Thymus (tissue), 11 donors: ENCODE data around the gene NACC2. TPM values are rescaled to one million over a fixed set of nuclear protein-coding genes. Genes with fewer than 3 reads are reported as not detected.

ENCODE experiments used
- DNase-seq, 9 donors: peaks; one replicate each; pipeline ENCODE4 v3.0.0-alpha.2; 2013; ENCODE audit warnings: low spot score in 9 of 9, low read depth in 6 of 9, missing footprints in 1 of 9
- H3K27ac ChIP-seq, 2 donors: one replicate each; pipeline ENCODE4 v1.5.1; 2013; ENCODE audit warnings: control low read depth in 1 of 2, low read depth in 1 of 2, low read length in 1 of 2, mild to moderate bottlenecking in 1 of 2, moderate library complexity in 1 of 2
- H3K27me3 ChIP-seq, 2 donors: one replicate each; pipeline ENCODE4 v1.5.1; 2013; ENCODE audit warnings: low read length in 1 of 2; ENCODE audit not compliant: control insufficient read depth in 2 of 2, insufficient read depth in 1 of 2
- H3K36me3 ChIP-seq, 2 donors: one replicate each; pipeline ENCODE4 v1.5.1; 2013; ENCODE audit warnings: low read length in 1 of 2, mild to moderate bottlenecking in 1 of 2, moderate library complexity in 1 of 2; ENCODE audit not compliant: control insufficient read depth in 2 of 2, insufficient read depth in 2 of 2
- H3K4me1 ChIP-seq, 2 donors: one replicate each; pipeline ENCODE4 v1.5.1; 2013; ENCODE audit warnings: low read length in 2 of 2; ENCODE audit not compliant: control insufficient read depth in 2 of 2, insufficient read depth in 2 of 2
- H3K4me3 ChIP-seq, 2 donors: one replicate each; pipeline ENCODE4 v1.5.1; 2013; ENCODE audit warnings: low read length in 2 of 2, control low read depth in 1 of 2, mild to moderate bottlenecking in 1 of 2
- H3K9me3 ChIP-seq, 2 donors: one replicate each; pipeline ENCODE4 v1.5.1; 2013; ENCODE audit warnings: low read length in 1 of 2, mild to moderate bottlenecking in 1 of 2; ENCODE audit not compliant: control insufficient read depth in 2 of 2, insufficient read depth in 1 of 2
- WGBS: extraction: QIAGEN DNeasy Blood & Tissue Kit; methylation state at CpG from one replicate; pipeline ENCODE4 v1.1.7; 2013; 5-methylcytosine and 5-hydroxymethylcytosine counted together
- polyA plus RNA-seq: library from polyadenylated mRNA; stranded (reverse); fragments of 200-250 nt; gene quantifications from one replicate; pipeline ENCODE4 v1.2.3, GENCODE V29; 2013
- total RNA-seq: library from RNA; stranded (reverse); fragments of 120-200 nt; gene quantifications from one replicate; pipeline ENCODE4 v1.2.4, GENCODE V29; 2013
- donor health status: healthy.

The NACC2 gene
- total and polyA plus RNA-seq, 2 donors: 1.5 to 4.4 TPM

DNA sequence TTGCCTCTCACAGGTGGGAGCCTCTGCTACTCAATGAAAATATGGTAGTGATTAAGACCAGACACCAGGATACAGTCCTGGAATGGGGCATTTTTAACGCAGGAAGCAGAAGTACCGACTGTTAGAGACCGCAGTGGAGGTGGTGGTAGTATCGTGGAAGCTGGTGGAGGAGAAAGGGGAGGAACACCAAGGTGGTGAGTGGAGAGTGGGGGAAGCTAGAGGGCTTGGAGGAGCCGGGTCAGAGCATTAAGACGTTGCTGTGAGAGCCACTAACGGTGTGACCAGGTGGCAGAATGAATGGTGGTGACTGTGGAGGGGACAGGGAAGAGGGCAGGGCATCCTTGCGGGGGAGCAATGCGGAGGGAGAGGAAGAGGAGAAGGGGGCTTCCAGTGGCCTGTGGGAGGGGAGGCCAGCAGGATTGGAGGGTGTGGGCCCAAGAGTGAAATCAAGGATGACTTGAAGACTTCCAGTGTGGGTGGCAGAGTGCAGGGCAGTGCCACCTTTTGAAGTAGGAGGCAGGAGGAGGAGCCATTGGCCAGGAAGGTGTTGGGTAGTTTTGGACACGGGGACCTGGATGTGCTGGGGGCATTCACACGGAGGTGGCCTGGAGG, 132.3 kb downstream of the NACC2 start:
- DNase-seq: no peak
- Histone ChIP-seq H3K27me3 (peaks cover 0 to 29% of the 10 kb centered on the region in 2 donors), H3K4me3 (no peak overlapping the region), H3K27ac (no peak overlapping the region), H3K36me3 (peaks cover 0 to 4% of the 10 kb centered on the region in 2 donors), H3K9me3 (no peaks in the 10 kb centered on the region), H3K4me1 (peaks cover 3 to 24% of the 10 kb centered on the region in 2 donors)
- WGBS: 30% methylated on average over 11 of the region's 11 CpGs

DNA sequence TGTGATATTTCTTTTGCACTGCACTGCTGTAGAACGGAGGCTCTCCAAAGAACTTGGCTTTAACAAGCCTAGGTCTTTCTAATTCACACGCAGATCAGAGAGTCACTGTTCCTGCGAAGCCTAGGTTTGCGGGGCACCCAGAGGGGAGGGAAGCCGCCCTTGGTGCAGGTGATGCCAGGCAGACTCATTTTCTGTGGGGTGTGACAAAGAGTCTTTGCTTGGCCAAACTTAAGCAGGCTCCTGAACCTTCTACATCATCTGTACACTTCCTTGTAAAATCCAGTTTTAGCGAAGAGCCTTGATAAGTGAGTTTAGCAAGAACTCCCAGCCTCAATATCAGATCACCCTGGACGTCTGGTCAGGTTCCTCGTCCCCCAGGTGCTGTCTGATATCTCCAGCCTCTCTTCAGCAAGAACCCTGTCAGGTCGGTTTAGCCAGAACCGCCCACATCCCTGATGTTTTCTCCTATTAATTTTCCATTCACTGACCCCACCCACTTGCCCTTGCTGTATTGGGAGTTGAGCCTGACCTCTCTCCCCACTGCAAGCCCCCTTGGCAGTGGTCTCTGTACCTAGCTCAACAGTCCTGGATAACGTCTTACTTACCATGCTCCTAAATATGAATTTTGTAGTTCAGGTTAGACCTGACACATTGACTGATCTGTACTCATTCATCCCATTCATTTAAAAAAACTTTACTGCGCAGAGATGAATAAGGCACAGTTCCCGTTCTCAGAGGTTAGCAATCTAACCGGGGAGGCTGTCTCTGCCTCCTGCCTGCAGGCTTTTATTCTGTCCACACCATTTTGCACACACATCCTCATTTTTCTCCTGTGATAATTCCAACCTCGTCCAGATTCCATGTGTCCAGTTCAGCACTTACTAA, 133.0 kb downstream of the NACC2 start:
- no peak for DNase-seq
- peaks cover 0 to 26% of the 10 kb centered on the region in 2 donors for H3K27me3 ChIP-seq
- no peaks in the 10 kb centered on the region for H3K9me3 ChIP-seq
- no peak overlapping the region for H3K4me3 ChIP-seq
- no peak overlapping the region for H3K27ac ChIP-seq
- H3K4me1 ChIP-seq: peaks cover 3 to 24% of the 10 kb centered on the region in 2 donors
- H3K36me3 ChIP-seq: peaks cover 0 to 4% of the 10 kb centered on the region in 2 donors
- WGBS: 42% methylated on average over 15 of the region's 15 CpGs

DNA sequence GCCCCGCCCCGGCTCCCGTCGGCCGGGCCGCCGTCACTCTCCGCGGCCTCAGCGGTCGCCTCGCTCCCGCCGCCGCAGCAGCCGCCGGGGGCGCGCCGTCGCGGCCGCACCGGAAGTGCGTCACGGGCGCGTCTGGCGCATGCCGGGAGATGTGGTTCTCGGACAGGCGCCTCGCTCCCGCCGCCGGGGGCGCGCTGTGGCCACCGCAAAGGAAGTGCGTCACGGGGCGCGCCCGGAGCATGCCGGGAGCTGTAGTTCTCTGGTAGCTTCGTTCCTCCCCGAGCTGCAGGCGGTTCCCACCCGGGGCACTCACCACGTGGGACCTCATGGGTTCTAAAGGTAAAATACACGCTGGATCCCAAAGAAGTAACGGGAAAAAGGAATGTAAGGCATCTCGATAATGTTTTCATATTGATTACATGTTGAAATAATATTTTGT, 133.8 kb downstream of the NACC2 start, which contains the start of gene UBAC1:
Gene UBAC1 (minus strand): TSS at position 97 of the 439 bp plus-strand sequence. CDS start 211 bp downstream, outside the sequence.
- WGBS: under 1% methylated on average over 53 of the region's 53 CpGs
- peaks cover 0 to 25% of the 10 kb centered on the region in 2 donors for H3K27me3 ChIP-seq
- H3K4me3 ChIP-seq: peak within 1 kb of the TSS; percentile 65 to 74
- DNase-seq: peak; percentile 79 to 97 (median 91)
- H3K27ac ChIP-seq: peak within 1 kb of the TSS; percentile 32 to 67
- H3K36me3 ChIP-seq: peaks cover 0 to 4% of the 10 kb centered on the region in 2 donors
- H3K9me3 ChIP-seq: no peaks in the 10 kb centered on the region
- H3K4me1 ChIP-seq: peaks cover 3 to 24% of the 10 kb centered on the region in 2 donors

DNA sequence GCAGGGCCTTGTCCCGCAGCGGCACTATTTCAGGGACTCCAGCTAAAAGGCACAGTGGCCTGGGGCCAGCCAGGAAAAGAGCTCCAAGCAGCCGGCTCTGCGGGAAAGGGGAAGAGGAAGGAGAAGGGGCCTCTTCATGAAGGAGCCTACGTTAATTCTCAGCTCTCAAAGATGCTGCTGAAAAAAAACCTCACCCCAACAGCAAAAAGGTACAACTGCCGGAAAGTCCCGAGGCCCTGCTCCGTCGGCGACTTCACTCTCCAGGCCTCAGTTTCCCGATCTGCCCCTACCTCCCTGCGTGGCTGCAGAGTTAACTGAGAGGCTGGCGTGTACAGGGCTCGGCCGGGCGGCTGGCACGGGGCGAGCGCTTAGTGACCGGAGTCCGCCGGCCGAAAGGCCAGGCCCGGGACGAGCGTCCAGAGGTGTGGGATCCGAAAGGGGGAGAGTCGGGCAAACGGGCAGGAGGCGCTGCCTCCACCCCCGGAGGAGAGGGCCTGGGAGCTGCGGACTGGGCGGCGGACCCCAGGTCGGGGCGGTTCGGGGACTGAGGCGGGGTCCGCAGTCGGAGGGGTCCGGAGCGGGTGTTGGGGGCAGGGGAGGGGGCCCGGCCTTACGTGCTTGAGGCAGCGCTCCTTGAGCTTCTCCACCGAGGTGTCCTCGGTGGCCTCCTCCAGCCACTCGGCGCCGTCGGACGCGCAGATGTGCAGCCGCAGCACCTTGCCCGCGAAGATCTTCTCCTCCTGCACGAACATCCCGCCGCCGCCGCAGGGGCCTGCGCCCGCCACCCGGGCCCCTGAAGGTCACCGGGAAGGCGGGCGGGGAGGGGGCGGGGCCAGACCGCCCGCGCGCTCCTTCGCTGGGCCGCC, 134.4 kb downstream of the NACC2 start:
- WGBS: 1% methylated on average over 74 of the region's 74 CpGs
- Histone ChIP-seq H3K4me3 (peak overlapping the region; percentile 65 to 74), H3K4me1 (peaks cover 3 to 24% of the 10 kb centered on the region in 2 donors), H3K9me3 (no peaks in the 10 kb centered on the region), H3K36me3 (peaks cover 0 to 4% of the 10 kb centered on the region in 2 donors), H3K27ac (peak overlapping the region; percentile 32 to 67), H3K27me3 (peaks cover 0 to 25% of the 10 kb centered on the region in 2 donors)
- DNase-seq: no peak

DNA sequence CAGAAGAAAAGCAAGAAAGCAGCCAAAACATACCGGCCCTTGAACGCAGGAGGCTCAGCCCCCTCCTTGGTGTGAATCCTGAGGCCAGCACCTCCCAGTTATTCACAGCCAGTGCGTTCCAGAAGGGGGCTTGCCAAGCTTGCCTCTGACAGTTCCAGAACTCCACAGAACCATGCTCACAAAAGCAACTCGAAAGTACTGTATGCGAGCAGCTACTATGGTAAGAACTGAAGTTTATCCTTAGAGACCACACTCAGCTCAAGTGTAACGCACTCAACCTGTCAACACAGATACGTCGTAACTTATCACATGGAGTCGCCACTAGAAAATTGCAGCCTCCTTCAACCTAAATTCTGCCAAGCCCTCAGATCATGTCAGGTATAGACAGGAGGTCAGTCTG, 135.3 kb downstream of the NACC2 start:
- Histone ChIP-seq H3K27ac (no peak overlapping the region), H3K4me1 (peaks cover 3 to 24% of the 10 kb centered on the region in 2 donors), H3K27me3 (peaks cover 0 to 25% of the 10 kb centered on the region in 2 donors), H3K4me3 (peak overlapping the region; percentile 65 to 74), H3K9me3 (no peaks in the 10 kb centered on the region), H3K36me3 (peaks cover 0 to 5% of the 10 kb centered on the region in 2 donors)
- DNase-seq: no peak
- WGBS: 93% methylated on average over 9 of the region's 9 CpGs

DNA sequence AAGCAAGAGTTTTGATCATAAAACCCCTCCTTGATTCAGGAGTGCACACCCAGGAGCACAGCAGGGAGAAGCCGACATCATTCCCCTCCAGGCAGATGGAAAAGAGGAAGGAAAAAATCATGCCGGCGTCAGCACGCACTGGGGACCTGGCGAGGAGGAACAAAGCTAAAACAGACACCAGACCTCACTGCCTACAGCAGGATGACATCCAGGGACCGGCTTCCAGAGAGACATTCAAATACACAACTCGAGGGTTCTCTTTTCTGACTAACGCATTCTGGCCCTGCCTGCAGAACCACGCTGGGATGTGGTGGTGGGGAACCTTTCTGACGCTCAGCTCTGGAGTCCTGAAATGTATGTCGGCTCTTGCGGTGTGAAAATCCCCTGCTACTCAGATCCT, 136.6 kb downstream of the NACC2 start:
- Histone ChIP-seq H3K4me3 (no peak overlapping the region), H3K9me3 (no peaks in the 10 kb centered on the region), H3K27ac (no peak overlapping the region), H3K4me1 (peaks cover 3 to 24% of the 10 kb centered on the region in 2 donors), H3K36me3 (peaks cover 0 to 9% of the 10 kb centered on the region in 2 donors), H3K27me3 (peaks cover 0 to 19% of the 10 kb centered on the region in 2 donors)
- no peak for DNase-seq
- WGBS: 78% methylated on average over 12 of the region's 12 CpGs

DNA sequence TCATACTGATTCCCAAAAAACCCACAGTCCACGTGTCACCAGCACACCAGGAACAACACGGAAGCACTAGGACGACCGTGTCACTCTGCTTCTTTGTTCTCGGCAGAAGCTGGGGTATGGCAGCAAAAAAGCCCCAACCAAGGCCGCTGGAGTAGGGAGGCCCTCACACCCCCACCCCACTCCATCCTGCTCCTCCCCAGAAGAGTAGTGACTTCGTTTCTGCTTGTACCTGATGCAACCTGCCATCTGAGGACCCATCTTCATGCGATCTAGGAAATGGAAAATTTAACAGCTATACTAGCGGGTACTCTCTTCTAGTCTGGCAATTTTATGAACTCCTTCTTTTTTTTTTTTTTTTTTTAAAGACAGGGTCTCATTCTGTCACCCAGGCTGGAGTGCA, 137.7 kb downstream of the NACC2 start:
- H3K4me3 ChIP-seq: no peak overlapping the region
- DNase-seq: no peak
- 96% methylated on average over 9 of the region's 9 CpGs for WGBS
- peaks cover 7 to 16% of the 10 kb centered on the region in 2 donors for H3K36me3 ChIP-seq
- H3K27me3 ChIP-seq: peaks cover 0 to 12% of the 10 kb centered on the region in 2 donors
- no peaks in the 10 kb centered on the region for H3K9me3 ChIP-seq
- no peak overlapping the region for H3K27ac ChIP-seq
- H3K4me1 ChIP-seq: peaks cover 3 to 22% of the 10 kb centered on the region in 2 donors

DNA sequence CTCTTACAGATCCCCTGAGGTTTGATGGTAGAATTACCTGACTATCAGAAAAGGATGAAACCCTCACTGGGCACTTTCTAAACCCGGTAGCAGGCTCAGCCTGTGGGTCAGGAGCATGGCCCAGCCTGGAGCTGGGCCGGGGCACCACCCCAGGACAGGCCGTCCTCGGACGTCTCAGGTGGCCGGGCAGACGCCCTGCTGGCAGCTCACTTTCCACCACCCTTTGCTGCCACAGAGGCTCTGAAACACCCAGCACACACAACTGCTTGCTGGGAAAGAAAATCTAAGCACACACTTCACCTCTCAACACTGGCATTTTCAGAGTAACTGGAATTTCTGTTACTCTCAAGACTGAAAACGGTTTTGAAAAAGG, 138.3 kb downstream of the NACC2 start:
- 95% methylated on average over 8 of the region's 8 CpGs for WGBS
- H3K36me3 ChIP-seq: peaks cover 12 to 22% of the 10 kb centered on the region in 2 donors
- no peaks in the 10 kb centered on the region for H3K9me3 ChIP-seq
- H3K27ac ChIP-seq: no peak overlapping the region
- H3K27me3 ChIP-seq: peaks cover 0 to 6% of the 10 kb centered on the region in 2 donors
- peaks cover 3 to 20% of the 10 kb centered on the region in 2 donors for H3K4me1 ChIP-seq
- H3K4me3 ChIP-seq: no peak overlapping the region
- DNase-seq: no peak
